ENCODE data around the gene SEMA5B.

GRCh38 chr3:122996038-122996580 is 31.5 kb downstream of the SEMA5B start:
- TF ChIP-seq CTCF (IDR thresholded peaks at IDR 0.05) (no peak), EZH2 (IDR thresholded peaks at IDR 0.05; ENCODE audit: borderline replicate concordance, insufficient read depth, low read depth, low read length, poor library complexity, severe bottlenecking) (no peak)
